GM18867 (cell line): ENCODE data around the gene AZIN2.
"Not testable (repeated sequence)": the region's sequence is repeated elsewhere in the genome, so short reads cannot be mapped to it uniquely, and the experiment has no call there.

Source experiments
- ATAC-seq: cut with Tn5 transposase; IDR thresholded peaks from one replicate; pipeline ENCODE4 v1.9.1; 2021; ENCODE audit warnings: mild to moderate bottlenecking, moderate library complexity; ENCODE audit not compliant: unreplicated experiment

The AZIN2 gene

DNA sequence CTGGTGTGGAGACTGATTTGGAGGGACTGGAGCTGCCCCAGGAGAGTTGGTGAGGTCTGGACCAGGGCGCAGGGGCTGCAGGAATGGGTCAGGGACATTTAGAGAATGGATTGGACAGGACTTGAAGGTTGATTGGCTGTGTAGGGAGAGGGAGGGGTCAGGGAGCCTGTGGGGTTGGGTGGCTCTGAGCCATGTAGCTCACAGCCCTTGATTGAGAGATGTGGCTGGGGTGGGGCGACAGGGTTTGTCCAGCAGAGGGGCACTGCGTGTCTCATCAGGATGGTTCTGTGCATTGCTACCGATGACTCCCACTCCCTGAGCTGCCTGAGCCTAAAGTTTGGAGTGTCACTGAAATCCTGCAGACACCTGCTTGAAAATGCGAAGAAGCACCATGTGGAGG is 12.1 kb downstream of the AZIN2 start:
- no peak for ATAC-seq

DNA sequence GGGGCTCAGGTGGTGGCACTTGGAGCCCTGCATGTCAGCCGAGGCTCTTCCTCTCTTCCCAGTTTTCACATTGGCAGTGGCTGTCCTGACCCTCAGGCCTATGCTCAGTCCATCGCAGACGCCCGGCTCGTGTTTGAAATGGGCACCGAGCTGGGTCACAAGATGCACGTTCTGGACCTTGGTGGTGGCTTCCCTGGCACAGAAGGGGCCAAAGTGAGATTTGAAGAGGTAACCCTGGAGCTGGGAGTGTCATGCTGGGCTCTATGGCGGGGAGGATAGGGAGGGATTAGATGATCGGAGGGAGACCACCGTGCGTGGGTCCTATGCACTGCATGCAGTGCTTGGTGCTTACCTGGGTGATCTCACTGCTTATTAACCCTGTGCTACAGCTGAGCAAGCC is 13.5 kb downstream of the AZIN2 start:
- no peak for ATAC-seq

DNA sequence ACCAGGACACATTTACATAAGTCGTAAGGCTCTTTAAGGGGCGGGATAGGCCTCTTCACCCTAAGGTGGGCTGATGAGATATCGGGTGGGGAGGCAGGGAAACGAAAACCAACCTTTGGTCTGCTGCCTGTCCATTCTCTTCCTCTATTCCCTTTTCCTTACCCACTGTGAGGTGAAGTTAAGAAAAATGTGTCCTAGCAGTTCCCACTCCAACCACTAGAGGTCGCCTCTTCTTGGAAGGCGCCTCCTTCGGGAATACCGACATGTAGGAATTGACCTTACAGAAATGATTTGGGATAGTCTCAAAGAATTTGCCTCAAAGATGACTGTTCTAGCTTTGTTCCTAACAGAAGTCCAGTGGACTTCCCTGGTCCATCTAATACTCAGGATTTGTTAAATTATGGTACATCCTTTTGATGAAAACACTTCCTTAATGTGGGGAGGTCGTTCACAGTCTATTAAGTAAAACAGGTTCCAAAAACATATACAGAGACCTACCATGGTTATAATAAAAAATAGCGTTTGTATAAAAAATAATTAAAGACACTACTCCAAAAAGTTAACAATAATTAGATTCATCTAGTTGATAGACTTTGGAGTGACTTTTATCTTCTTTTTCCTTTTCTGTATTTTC is 14.1 kb downstream of the AZIN2 start:
- no peak for ATAC-seq

DNA sequence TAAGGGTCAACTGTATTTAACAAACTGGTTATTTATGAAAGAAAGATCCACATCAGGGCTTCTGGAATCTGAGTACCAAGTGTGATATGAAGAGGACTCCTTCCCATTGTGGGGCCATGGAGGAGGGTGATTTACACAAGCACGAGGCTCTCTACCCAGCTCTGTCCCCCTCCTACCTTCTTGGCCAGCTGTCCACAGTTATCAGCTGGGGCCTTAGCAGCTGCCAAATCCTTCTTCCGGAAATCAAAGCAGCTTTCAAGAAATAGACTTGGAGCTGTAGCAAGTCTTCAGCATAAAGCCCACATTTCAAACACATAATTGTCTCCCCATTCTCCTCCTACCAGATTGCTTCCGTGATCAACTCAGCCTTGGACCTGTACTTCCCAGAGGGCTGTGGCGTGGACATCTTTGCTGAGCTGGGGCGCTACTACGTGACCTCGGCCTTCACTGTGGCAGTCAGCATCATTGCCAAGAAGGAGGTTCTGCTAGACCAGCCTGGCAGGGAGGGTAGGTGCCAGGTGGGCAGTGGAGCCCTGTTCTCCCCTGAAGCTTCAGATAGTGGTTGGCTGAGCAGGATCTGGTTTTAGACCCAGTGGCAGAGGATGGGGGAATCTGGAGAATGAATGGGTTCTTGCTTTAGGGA is 15.5 kb downstream of the AZIN2 start:
- no peak for ATAC-seq

DNA sequence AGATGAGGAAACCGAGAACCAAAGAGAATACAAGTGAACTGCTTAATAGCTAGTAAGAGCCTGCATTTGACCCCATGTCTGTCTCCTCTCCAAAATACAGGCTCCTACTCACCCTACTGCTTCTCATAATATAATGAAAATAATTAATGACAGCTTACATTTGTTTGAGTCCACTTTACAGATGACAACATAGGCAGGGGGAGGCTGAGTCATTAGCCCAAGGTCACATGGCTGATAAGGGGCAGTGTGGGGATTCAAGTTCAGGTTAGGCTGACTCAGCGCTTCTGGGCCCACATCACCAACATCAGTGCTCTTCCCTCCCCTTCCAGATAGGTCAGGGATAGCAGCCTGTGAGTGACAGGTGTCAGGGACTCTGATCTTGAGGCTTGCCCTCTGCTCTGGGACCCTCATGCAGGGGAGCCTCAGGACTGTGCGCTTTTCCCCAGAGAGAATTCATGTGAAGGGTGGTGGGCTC is 16.2 kb downstream of the AZIN2 start:
- ATAC-seq = no peak

DNA sequence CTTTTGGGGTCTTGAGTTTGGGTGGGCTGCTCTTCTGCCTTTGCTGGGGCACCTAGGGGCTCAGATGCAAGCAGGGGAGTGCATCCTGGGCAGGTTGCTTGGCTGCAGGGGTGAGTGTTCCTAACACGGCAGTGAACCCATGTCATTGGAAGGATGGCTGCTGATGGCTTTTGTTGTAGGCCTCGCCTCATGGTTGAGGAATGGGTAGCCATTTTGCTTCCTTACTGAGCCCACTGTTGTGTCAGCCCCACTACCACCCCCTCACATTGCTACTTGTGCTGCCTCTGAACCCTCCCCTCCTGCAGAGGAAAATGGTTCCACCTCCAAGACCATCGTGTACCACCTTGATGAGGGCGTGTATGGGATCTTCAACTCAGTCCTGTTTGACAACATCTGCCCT is 16.8 kb downstream of the AZIN2 start:
- ATAC-seq = no peak

DNA sequence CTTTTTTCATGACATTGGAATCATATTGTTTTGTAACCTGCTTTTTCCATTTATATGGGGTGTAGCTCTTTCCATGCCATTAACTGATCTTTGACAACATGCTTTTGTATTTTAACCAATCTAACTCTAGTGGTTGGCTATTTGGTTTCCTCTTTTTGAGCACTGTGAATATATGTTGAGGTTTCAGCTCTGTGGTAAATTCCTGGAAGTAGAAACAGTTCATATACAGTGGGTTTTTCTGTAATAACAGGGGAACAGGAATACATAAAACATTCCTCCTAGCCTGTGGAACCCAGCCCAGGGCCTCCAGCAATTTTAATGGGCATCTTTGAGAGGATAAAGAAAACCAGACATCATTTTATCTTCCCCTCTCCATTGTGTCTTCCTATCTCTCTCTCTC is 17.4 kb downstream of the AZIN2 start:
- no peak for ATAC-seq

DNA sequence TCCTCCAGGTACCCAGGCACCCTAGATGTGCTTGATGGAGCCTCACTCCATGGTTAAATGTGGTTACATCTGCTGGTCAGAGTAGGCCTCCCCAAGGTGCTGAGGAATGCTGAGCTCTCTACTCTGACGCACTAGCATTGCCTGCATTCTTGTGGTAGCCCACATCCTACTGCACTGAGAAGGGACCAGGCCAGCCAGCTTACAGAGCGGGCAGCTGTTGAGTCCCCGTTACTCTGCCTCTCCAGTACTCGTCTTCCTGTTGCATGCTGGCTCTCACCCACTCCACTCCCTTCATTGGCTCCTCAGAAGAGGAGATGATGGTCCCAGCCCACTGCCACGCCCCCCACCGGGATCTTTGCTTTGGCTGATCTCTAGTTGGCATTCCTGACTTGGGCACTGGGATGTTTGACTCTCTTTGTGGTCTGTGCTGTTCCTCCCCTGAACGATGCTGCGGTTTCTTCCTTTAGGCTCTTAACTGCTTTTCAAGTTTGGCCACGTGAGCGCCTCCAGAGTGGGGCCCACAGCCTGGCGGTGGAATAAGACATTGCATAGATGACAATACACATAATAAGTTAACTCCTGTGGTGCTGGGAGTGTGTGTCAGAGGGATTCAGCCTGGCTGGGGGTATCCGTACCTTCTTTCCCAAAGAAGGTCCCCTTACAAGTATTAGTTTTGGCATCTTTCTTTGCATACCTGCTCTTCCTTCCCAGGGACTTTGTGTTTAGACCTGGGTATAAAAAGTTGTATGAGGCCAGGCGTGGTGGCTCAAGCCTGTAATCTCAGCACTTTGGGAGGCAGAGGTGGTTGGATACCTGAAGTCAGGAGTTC is 18.6 kb downstream of the AZIN2 start:
- no peak for ATAC-seq

DNA sequence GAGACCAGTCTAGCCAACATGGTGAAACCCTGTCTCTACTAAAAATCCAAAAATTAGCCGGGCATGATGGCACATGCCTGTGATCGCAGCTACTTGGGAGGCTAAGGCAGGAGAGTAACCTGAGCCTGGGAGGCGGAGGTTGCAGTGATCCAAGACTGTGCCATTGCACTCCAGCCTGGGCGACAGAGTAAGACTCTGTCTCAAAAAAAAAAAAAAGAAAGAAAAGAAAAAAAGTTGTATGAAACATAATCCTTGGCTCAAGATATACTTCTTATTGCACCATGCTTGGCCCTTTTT is 19.1 kb downstream of the AZIN2 start:
- not testable (repeated sequence) for ATAC-seq

GRCh38 chr1:33110477-33110876 is 29.5 kb downstream of the AZIN2 start:
- ATAC-seq = no peak

DNA sequence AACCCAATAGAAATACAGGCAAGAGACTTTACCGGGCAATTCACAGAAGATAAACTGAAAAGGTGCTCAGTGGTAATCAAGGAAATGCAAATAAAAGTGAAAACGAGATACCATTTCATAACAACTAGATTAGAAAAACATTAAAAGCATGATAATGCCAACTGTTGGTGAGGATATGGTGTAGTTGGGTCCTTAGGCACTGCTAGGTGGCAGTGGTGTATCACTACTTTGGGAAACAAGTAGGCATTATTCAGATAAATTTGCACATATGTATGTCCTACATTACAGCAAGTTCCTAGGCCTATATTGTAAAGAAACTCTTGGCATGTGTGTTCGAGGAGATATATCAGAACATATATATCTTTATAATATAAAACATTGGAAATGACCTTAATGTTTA is 31.0 kb downstream of the AZIN2 start:
- ATAC-seq = no peak

GRCh38 chr1:33117440-33118085 is 36.6 kb downstream of the AZIN2 start:
- no peak for ATAC-seq

DNA sequence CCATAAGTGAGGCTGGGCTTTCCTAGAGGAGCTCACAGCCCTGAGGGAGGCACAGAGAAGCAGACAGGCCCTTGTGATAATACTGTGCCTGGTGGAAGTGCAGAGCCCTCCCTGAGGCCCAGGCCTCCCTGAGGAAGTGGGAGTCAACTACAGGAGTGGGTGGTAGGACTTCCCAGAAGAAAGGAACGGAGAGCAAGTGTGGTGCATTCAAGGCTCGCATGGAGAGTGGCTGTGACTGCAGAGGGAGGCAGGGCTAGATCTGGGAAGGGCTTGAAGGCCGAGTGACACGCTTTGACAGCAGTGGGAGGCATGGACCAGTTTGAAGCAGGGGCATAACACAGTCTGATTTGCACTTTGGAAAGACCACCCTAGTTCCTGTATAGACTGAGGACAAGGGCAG is 37.3 kb downstream of the AZIN2 start:
- ATAC-seq = no peak

DNA sequence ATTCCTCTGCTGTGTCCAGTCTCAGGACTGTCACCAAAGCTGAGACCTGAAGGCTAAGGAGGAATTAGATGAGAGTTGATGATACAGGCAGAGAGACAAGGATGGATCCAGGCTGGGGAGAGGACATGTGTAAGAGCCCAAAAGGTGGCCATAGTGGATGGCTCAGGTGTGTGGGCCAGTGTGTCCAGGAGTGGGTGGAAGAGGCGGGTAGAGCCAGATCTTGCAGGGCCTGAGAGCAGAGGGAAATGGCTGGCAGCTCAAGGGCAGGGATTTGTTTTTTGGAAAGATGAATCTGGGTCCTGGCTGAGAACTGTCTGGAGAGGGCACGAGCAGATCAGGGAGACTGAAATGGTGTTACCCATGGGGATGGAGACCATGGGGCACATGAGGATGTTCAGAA is 38.1 kb downstream of the AZIN2 start:
- no peak for ATAC-seq

DNA sequence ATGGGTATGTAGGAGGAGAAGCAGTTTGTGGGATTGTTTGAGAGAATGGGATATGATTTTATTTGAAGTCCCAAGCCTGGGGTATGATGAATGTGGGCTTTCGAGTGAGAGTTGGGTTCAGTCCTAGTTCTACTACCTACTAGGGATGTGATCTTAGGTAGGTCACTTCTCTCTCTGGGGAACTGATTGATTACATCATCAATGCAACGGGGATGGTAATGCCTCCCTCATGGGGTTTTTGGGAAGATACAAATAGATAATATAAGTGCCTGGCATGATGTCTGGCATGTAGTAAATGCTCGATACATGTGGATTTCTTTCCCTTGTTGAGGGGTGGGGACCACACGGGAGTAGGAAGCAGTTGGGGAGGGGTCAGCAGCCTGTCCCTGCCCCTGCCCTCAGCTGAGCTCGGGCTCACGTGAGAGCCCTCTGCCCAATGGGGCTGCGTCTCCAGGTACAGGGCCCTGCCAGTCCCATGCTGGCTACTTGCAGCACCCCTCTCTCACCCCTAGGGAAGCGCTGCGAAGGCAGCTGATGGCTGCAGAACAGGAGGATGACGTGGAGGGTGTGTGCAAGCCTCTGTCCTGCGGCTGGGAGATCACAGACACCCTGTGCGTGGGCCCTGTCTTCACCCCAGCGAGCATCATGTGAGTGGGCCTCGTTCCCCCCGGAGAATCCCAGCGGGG is 38.7 kb downstream of the AZIN2 start:
- no peak for ATAC-seq

- ATAC-seq = no peak
Measured at GRCh38 chr1:33120436-33121231, 39.7 kb downstream of the AZIN2 start.

DNA sequence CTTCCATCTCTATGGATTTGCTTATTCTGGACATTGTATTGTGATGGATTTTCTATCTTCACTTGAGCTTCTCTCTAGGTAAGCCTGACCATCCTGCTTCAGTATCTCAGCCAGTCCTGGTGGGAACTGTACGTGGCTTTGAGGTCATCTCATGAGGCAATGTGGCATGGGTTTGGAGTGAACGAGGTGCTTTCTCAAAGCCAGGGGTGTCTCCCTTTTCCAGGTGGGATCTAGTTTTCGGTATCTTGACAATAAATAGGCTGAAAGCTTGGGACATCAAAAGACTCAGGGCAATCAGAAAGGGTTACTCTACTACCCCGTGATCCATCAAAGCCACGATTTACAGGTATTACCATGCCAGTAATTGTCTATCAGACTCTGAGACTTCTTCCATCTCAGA is 40.8 kb downstream of the AZIN2 start:
- ATAC-seq = no peak

GRCh38 chr1:33122483-33123178 is 41.7 kb downstream of the AZIN2 start:
- ATAC-seq = no peak

DNA sequence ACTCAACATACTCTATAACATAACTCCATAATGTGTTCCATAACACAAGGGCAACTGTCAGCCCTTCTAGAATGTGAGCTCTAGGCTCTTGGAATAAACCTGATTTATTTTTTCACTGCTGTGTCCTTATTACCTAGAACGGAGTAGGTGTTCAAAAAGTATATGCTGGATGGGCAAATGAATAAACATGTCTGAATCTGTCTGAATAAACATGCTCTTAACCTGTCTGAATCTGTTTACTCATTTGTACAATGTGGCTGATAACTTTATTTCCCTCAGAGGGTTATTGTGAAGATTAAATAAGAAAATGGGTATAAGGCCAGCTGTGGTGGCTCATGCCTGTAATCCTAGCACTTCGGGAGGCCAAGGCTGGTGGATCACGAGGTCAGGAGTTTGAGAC is 42.3 kb downstream of the AZIN2 start:
- no peak for ATAC-seq

- not testable (repeated sequence) for ATAC-seq
Measured at GRCh38 chr1:33124647-33125046, 43.7 kb downstream of the AZIN2 start.
